Measurements from ENCODE around the gene HMCES. TPM values are rescaled to one million over a fixed set of nuclear protein-coding genes. Genes with fewer than 3 reads are reported as not detected.
"Not testable (repeated sequence)": the region's sequence is repeated elsewhere in the genome, so short reads cannot be mapped to it uniquely, and the experiment has no call there.

HMCES gene
- total RNA-seq, 3 donors from 2014 or later = 37.0 to 44.1 (median 41.4) TPM

DNA sequence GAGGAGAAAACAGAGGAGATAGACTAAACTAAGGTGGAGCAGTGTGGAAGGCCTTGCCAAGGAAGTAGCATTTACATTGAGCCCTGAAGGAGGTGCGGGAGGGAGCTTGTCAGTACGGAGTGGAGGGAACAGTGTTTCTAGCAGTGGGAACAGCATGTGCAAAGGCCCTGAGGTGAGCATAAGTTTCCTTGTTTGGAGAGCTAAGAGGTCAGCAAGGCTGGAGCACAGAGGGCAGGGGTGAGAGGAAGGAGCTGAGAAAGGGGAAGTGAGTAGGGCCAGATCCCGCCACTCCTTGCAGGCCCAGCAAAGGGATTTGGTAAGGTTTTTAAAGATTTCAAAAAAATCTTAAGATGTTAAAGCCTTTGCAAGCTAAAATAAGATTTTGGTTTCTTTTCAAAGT lies 70.1 kb downstream of the HMCES start:
- Histone ChIP-seq H3K4me3 (no peak overlapping the region), H3K36me3 (ENCODE audit: low read depth) (no peaks in the 10 kb centered on the region), H3K4me1 (ENCODE audit: low read depth) (no peaks in the 10 kb centered on the region), H3K9me3 (no peaks in the 10 kb centered on the region)
- DNase-seq = no peak
- intact Hi-C loops (cut with DNase I, micrococcal nuclease) = no loop called here
- ATAC-seq = no peak
- TF ChIP-seq, protein P1, sequence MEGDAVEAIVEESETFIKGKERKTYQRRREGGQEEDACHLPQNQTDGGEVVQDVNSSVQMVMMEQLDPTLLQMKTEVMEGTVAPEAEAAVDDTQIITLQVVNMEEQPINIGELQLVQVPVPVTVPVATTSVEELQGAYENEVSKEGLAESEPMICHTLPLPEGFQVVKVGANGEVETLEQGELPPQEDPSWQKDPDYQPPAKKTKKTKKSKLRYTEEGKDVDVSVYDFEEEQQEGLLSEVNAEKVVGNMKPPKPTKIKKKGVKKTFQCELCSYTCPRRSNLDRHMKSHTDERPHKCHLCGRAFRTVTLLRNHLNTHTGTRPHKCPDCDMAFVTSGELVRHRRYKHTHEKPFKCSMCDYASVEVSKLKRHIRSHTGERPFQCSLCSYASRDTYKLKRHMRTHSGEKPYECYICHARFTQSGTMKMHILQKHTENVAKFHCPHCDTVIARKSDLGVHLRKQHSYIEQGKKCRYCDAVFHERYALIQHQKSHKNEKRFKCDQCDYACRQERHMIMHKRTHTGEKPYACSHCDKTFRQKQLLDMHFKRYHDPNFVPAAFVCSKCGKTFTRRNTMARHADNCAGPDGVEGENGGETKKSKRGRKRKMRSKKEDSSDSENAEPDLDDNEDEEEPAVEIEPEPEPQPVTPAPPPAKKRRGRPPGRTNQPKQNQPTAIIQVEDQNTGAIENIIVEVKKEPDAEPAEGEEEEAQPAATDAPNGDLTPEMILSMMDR (IDR thresholded peaks at IDR 0.05) = no peak

DNA sequence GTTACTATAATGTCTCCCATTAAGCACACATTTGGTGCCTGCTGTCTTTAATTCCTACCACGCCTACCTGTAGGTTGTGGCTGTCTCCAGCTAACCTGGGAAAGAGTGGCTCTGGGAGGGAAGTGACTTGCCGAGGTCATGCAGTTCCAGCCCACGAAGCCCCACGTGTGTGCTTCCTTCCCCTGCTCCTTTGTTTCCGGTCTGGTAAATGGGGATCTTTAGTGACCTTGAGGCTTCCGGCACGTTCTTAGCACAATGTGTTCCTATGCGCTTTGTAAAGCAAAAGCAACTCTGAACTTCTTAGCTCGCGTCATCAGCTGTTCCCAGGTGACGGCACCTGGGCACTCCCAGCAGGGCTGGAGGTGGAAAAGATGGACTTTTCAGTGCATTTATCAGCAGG lies 70.5 kb downstream of the HMCES start:
- H3K4me1 ChIP-seq (ENCODE audit: low read depth); H3K36me3 ChIP-seq (ENCODE audit: low read depth); intact Hi-C loops (cut with DNase I, micrococcal nuclease); H3K9me3 ChIP-seq; H3K4me3 ChIP-seq; ATAC-seq; DNase-seq: not testable (repeated sequence)

DNA sequence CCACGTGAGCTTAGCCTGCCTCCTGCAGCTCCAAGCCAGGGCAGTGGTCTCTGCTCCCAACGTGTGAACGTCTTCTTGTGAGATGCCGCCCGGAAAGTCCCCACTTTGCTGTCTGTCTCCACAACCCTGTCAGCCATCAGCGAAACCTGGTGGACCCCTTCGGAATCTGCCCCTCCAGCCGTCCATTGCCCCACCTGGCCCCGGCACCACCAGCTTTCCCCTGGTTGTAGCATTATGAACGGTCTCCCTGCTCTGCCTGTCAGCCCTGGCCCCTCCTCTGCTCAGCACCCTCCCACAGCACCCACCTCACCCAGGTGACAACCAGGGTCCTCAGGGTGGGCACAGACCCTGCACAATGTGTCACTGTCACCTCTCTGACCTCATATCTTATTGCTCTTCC lies 71.1 kb downstream of the HMCES start:
- Histone ChIP-seq H3K36me3 (ENCODE audit: low read depth) (no peaks in the 10 kb centered on the region), H3K9me3 (no peaks in the 10 kb centered on the region), H3K4me3 (no peak overlapping the region), H3K4me1 (ENCODE audit: low read depth) (no peaks in the 10 kb centered on the region)
- DNase-seq (no peak), ATAC-seq (no peak)
- TF ChIP-seq, protein P1 (IDR thresholded peaks at IDR 0.05) = no peak
- intact Hi-C loops (cut with DNase I, micrococcal nuclease) = no loop called here

DNA sequence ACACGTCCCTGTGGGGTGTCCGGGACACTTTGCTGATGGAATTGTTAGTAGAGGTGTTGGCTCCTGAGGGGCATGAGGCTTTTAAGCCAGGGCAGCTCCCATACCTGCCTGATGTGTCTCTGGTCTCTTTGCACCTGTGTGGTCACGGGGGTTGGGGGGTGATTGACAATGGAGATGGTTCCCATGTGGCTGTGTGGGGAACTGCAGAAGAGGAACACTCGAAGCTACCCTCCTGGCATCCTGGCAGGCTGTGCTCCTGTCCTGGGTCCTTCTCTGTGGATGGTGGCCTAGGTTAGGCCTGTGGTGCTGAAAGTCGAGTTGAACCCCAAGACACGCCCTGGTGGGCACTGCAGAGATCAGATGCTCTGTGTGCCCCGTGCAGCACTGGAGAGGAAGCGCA lies 73.4 kb downstream of the HMCES start:
- no peaks in the 10 kb centered on the region for H3K9me3 ChIP-seq
- TF ChIP-seq, protein P1 (IDR thresholded peaks at IDR 0.05) = no peak
- intact Hi-C loops (cut with DNase I, micrococcal nuclease) = no loop called here
- H3K36me3 ChIP-seq (ENCODE audit: low read depth) = no peaks in the 10 kb centered on the region
- DNase-seq = no peak
- no peak overlapping the region for H3K4me3 ChIP-seq
- ATAC-seq = no peak
- H3K4me1 ChIP-seq (ENCODE audit: low read depth) = no peaks in the 10 kb centered on the region

DNA sequence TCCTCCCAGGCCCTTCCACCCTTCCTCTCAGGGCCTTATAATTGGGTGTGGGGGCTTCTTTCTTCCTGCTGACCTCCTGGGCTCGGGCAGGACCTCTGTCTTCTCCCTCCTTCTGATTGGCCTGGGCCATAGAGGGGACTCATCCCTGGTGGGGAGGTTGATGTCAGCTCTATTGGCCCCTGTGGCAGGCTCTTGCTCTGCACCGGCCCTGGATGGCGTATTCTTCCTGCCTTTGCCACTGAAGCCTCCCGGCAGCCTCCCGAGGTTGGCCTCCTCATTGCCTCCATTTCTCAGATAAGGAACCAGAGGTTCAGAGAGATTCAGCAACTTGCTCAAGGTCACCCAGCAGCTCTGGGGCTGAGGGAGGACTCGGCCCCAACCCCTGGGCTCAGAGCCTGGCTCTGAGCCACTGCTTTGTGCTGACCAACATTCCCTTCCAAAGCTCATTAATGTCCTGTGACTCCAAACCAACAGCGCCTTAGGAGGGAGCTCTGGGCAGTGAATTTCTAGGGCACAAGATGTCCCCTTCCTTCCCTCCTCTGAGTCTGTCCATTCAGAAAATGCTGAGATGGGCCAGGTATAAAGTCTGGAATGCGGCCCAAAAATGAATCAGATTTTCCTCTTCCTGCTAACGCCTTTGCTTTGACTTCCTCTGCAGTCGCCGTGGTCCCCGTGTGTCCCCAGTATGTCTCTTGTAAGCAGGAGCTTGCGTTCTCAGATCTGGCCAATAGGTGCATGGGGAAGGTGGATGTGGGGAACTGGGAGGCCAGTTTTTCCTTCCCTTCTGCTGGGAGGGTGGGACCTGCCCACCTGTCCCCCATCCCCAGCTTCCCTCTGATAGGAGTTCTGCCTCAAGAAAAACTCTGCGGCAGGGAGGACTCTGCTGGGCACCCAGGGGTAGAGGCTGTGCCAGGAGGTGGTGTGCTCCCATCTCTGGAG lies 74.2 kb downstream of the HMCES start:
- no peaks in the 10 kb centered on the region for H3K36me3 ChIP-seq (ENCODE audit: low read depth)
- no peaks in the 10 kb centered on the region for H3K4me1 ChIP-seq (ENCODE audit: low read depth)
- intact Hi-C loops (cut with DNase I, micrococcal nuclease) = no loop called here
- ATAC-seq (no peak), DNase-seq (no peak)
- TF ChIP-seq, protein P1 (IDR thresholded peaks at IDR 0.05) = no peak
- H3K9me3 ChIP-seq = no peaks in the 10 kb centered on the region
- H3K4me3 ChIP-seq = no peak overlapping the region

DNA sequence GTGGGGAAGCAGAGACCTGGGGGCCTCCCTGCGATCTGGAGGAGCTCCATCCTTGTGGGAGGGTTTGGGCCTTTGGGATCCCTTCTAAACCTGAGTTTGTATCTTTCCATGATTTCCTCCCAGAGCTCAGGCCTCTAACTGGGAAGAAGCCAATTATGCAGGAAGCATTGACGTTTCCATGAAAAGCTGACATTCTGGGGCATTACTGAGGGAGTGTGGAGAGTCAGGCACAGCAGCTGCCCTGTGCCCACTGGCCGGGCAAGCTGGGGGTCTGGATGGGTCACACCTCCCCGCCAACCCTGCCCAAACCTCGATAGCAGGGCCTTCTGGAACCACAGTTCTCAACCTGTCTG lies 74.9 kb downstream of the HMCES start:
- DNase-seq = no peak
- H3K9me3 ChIP-seq = no peaks in the 10 kb centered on the region
- TF ChIP-seq, protein P1 (IDR thresholded peaks at IDR 0.05) = no peak
- intact Hi-C loops (cut with DNase I, micrococcal nuclease) = no loop called here
- ATAC-seq = no peak
- no peaks in the 10 kb centered on the region for H3K4me1 ChIP-seq (ENCODE audit: low read depth)
- no peaks in the 10 kb centered on the region for H3K36me3 ChIP-seq (ENCODE audit: low read depth)
- no peak overlapping the region for H3K4me3 ChIP-seq

Small RNA genes within 50 kb of the gene (microRNA-seq; reads per million reads assigned to microRNA genes)
- gene MIR6826 = 0.93 reads per million

Other genes with a start within 250 kb of the HMCES start
- gene GP9, start 218.1 kb upstream of the HMCES start, total RNA-seq = under 1 TPM in 1 of 3 donors, not detected in 2; 0.90 TPM
- gene RAB43, start 157.1 kb upstream of the HMCES start, total RNA-seq = 10 to 100 TPM; 17.4 to 32.0 (median 30.5) TPM
- 10 to 100 TPM; 24.2 to 37.5 (median 28.9) TPM for gene ISY1, start 117.8 kb upstream of the HMCES start, total RNA-seq
- 100 to 1,000 TPM; 223 to 353 (median 234) TPM for gene CNBP, start 95.0 kb upstream of the HMCES start, total RNA-seq
- 100 to 1,000 TPM; 157 to 274 (median 228) TPM for gene COPG1, start 29.3 kb upstream of the HMCES start, total RNA-seq
- under 1 TPM; 0.38 to 0.69 (median 0.58) TPM for gene EFCAB12, start 149.8 kb downstream of the HMCES start, total RNA-seq
- 10 to 100 TPM; 26.6 to 30.6 (median 27.2) TPM for gene MBD4, start 161.1 kb downstream of the HMCES start, total RNA-seq
- gene IFT122, start 161.4 kb downstream of the HMCES start, total RNA-seq = 10 to 100 TPM; 24.6 to 35.0 (median 29.6) TPM
- not detected for gene RHO, start 249.8 kb downstream of the HMCES start, total RNA-seq

Measured in mucosa of descending colon (tissue), 3 donors.